Gastroesophageal sphincter (tissue), 3 donors: ENCODE data around the gene ZBTB24.

Experiments used
- CTCF ChIP-seq, 4 experiments: fragments of 200-600 bp in 2 of 4; fragments of 450-650 bp in 2 of 4; sonication (generic) in 1 of 4; IDR thresholded peaks; one replicate each; pipeline ENCODE4 v1.5.1; 2017 to 2019; ENCODE audit warnings: antibody characterized with exemption in 4 of 4, mild to moderate bottlenecking in 2 of 4, moderate library complexity in 2 of 4
- POLR2AphosphoS5 ChIP-seq: sonication (generic); formaldehyde crosslinking; IDR thresholded peaks from one replicate; pipeline ENCODE4 v1.6.1; 2017; ENCODE audit warnings: antibody characterized with exemption

GRCh38 chr6:109421184-109421583 is 61.8 kb downstream of the ZBTB24 start:
- TF ChIP-seq POLR2AphosphoS5 (no peak), CTCF (IDR thresholded peaks at IDR 0.05) (no peak)
